GM21528 (cell line): ENCODE results near the gene OR13J1.

Source experiments
- ATAC-seq: cut with Tn5 transposase; IDR thresholded peaks from one replicate; pipeline ENCODE4 v1.9.1; 2021; ENCODE audit warnings: mild to moderate bottlenecking, moderate library complexity; ENCODE audit not compliant: unreplicated experiment, low FRiP score

Gene OR13J1

GRCh38 chr9:35835766-35836165, 34.4 kb downstream of the OR13J1 start:
- ATAC-seq: no peak

- no peak for ATAC-seq
Observed at GRCh38 chr9:35835216-35835632, 35.0 kb downstream of the OR13J1 start.

GRCh38 chr9:35834260-35835215, 35.7 kb downstream of the OR13J1 start:
- ATAC-seq: no peak

GRCh38 chr9:35832814-35833213, 37.4 kb downstream of the OR13J1 start:
- no peak for ATAC-seq

- ATAC-seq: no peak
Observed at GRCh38 chr9:35831040-35831439, 39.2 kb downstream of the OR13J1 start.

- ATAC-seq: no peak
Observed at GRCh38 chr9:35829764-35830096, 40.5 kb downstream of the OR13J1 start.

- ATAC-seq: peak; percentile 70
Observed at GRCh38 chr9:35829084-35829763, 41.0 kb downstream of the OR13J1 start, which contains the start of gene TMEM8B. Gene TMEM8B (plus strand): TSS chr9:35829228. CDS start chr9:35829448, 220 bp downstream.

GRCh38 chr9:35828716-35829083, 41.5 kb downstream of the OR13J1 start, which contains the start of gene FAM221B:
Gene FAM221B (minus strand): TSS chr9:35828732. CDS start chr9:35826161, 2,571 bp downstream.
- ATAC-seq: peak; percentile 7

GRCh38 chr9:35827486-35827885, 42.7 kb downstream of the OR13J1 start:
- ATAC-seq: no peak

GRCh38 chr9:35826071-35826701, 44.0 kb downstream of the OR13J1 start:
- no peak for ATAC-seq

GRCh38 chr9:35822926-35823325, 47.3 kb downstream of the OR13J1 start:
- no peak for ATAC-seq

- no peak for ATAC-seq
Observed at GRCh38 chr9:35820076-35820475, 50.1 kb downstream of the OR13J1 start.
